ENCODE data around the gene DYRK2. TPM values are rescaled to one million over a fixed set of nuclear protein-coding genes. Genes with fewer than 3 reads are reported as not detected.

Gene DYRK2
- total RNA-seq, 1 experiment from 2014 or later = 23.1 TPM

DNA sequence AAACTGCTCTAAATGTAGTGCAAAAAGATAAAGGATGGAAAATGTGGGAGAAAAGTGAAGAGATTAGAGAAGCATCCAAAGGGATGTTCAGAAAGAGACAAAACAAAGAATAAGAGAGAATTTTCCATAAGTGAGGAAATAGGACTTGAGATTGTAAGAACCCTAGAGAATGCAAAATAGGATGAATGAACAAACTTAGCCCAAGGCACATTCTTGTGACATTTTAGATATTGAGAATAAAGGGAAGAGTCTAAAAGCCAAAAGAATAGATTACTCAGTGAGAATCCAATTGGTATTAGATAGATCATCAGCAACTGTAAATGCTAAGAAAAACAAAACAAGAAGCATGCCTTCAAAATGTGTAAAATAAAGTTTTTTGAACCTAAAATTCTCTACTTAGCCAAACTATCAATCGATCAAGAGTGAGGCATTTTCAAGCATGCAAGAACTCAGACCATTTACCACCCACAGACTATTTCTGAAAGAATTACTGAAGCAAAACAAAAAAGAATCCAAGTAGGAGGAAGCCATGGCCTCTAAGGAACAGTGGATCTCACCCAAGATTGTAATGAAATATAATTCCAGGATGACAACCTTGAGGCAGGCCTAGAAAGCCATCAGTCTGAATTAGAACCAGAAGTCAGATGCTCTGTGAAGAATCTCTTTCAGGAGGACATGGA is 33.5 kb downstream of the DYRK2 start:
- Histone ChIP-seq H3K9me3 (no peaks in the 10 kb centered on the region; the same call in none of the 2 replicates), H3K36me3 (no peaks in the 10 kb centered on the region), H3K27me3 (no peaks in the 10 kb centered on the region), H3K4me3 (no peak overlapping the region)
- DNase-seq = no peak

- no peaks in the 10 kb centered on the region for H3K27me3 ChIP-seq
- H3K9me3 ChIP-seq = peaks cover 9% of the 10 kb centered on the region
- DNase-seq = no peak
- H3K4me3 ChIP-seq = no peak overlapping the region
- no peaks in the 10 kb centered on the region for H3K36me3 ChIP-seq
Measured at GRCh38 chr12:67689385-67689784, 40.8 kb downstream of the DYRK2 start.

DNA sequence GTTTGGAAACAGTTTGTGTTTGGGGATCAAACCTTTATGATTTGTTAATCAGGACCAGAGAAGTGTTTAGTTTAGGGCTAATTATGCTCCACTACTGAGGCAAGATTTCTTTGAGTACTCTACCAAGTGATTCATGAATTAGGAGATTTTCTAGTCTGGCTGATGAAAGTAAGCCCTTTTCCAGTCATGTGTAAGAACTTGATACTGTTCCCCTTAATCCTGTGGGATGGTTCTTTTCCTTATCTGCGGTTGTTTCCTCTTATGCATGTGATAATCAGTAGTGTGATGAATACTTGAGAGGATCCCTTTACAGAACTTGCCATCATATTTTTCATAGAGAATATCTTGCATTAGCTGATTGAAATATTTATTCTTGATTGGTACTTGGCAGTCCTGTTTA is 42.1 kb downstream of the DYRK2 start:
- H3K4me3 ChIP-seq = no peak overlapping the region
- H3K36me3 ChIP-seq = no peaks in the 10 kb centered on the region
- H3K9me3 ChIP-seq = peaks cover 9% of the 10 kb centered on the region
- H3K27me3 ChIP-seq = no peaks in the 10 kb centered on the region
- DNase-seq = no peak

DNA sequence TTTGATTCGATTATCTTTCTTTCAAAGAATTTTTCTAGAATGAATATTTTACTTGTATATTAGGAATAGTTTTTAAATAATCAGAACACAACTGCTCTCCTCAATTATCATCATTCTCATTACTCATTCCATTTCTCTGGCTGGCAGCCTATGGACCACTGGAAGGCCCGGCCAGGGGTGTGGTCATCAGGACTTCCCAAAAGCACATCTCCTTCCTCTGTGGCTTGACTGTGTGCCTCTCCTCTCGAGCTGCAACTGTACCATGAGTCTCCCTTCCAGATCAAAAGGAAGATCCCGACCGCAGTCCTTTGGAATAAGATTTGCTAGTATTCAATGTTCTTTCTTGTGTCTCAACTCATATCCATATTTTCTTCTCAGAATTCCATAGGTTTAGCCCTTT is 42.7 kb downstream of the DYRK2 start:
- Histone ChIP-seq H3K9me3 (peaks cover 9% of the 10 kb centered on the region), H3K4me3 (no peak overlapping the region)

DNA sequence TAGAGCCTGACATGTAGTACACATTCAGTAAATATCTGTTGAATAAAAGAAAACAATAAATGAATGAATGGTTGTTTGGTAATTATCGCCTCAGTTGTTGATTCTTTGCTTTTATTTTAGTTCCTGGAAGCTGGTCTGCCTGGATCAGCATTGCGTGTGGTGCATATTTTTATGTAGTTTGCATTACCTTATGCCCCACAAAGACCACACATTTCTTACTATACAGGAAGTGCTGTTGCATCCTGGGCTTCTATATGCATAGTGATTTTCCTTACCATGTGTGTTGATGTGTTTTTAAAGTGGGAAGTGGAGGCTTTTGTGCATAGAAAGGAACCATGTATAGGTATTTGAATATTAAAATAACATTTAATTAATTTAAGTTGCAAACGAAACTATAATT is 43.6 kb downstream of the DYRK2 start:
- no peak for DNase-seq
- Histone ChIP-seq H3K9me3 (peaks cover 9% of the 10 kb centered on the region), H3K27me3 (no peaks in the 10 kb centered on the region)

More for the DNA sequence above, 42.7 kb downstream of the DYRK2 start:
- no peaks in the 10 kb centered on the region for H3K36me3 ChIP-seq
- H3K27me3 ChIP-seq = no peaks in the 10 kb centered on the region
- DNase-seq = no peak

DNA sequence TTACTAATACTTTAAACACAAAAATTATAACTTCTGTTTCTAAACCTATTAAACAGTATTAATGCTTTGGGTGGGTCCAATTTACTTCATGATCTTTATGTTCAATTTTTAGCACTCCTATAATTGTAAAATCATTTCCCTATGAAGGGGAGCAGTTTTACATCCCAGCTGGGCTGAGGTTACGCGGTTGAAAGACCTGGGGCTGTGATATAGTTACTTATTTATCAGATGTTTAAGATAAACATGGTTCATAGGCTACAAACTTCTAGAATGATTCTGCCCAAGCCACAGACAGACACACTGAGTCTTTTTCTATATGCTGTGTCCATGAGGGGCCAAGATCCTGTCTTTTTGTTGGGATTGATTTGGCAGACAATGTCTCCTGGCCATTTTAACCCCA is 44.4 kb downstream of the DYRK2 start:
- H3K9me3 ChIP-seq = peaks cover 2% of the 10 kb centered on the region
- no peaks in the 10 kb centered on the region for H3K36me3 ChIP-seq
- DNase-seq = no peak
- no peaks in the 10 kb centered on the region for H3K27me3 ChIP-seq
- H3K4me3 ChIP-seq = no peak overlapping the region

More for the DNA sequence above, 43.6 kb downstream of the DYRK2 start:
- H3K36me3 ChIP-seq = no peaks in the 10 kb centered on the region
- H3K4me3 ChIP-seq = no peak overlapping the region

DNA sequence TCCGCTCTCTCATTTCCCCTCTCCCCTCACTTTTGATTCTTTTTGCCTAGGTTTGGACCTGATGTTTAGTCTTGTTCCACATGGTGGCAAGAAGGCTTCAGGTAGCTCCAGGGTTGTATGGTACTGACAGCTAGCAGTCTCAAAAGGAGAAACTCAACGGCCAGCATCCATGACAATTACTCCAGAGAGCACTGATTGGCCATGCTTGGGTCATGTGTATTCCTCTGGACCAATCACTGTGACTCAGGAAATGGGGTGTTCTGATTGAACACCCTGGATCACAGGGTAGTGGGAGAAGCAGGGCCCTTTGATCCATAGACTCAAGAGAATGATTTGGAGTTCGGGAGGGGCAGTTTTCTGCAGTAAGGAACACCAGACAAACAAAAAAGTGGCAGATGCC is 45.3 kb downstream of the DYRK2 start:
- DNase-seq = no peak
- H3K9me3 ChIP-seq = no peaks in the 10 kb centered on the region
- no peaks in the 10 kb centered on the region for H3K27me3 ChIP-seq
- no peaks in the 10 kb centered on the region for H3K36me3 ChIP-seq
- no peak overlapping the region for H3K4me3 ChIP-seq

GRCh38 chr12:67694306-67694900 is 45.9 kb downstream of the DYRK2 start:
- Histone ChIP-seq H3K9me3 (no peaks in the 10 kb centered on the region), H3K4me3 (no peak overlapping the region), H3K27me3 (no peaks in the 10 kb centered on the region), H3K36me3 (no peaks in the 10 kb centered on the region)
- no peak for DNase-seq

DNA sequence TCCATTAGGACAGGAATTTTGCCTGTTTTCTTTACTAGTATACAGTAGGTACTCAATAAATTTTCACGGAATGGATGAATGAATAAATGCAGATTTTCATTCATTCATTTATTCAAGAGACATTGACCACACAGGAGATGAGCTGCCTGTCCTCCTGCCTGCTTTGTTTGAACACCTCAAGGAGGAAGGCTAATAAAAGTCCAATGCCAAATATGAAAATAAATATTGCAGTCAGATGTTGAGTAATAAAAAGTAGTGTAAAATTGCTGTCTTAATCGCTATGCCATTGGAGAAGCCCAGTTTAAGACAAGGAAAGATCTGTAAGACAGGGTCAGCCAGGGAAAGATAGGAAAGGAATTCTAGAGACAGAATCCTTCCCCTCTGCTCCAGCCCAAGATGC is 47.4 kb downstream of the DYRK2 start:
- H3K9me3 ChIP-seq = no peaks in the 10 kb centered on the region
- no peaks in the 10 kb centered on the region for H3K36me3 ChIP-seq
- no peak for DNase-seq
- no peak overlapping the region for H3K4me3 ChIP-seq
- H3K27me3 ChIP-seq = no peaks in the 10 kb centered on the region

DNA sequence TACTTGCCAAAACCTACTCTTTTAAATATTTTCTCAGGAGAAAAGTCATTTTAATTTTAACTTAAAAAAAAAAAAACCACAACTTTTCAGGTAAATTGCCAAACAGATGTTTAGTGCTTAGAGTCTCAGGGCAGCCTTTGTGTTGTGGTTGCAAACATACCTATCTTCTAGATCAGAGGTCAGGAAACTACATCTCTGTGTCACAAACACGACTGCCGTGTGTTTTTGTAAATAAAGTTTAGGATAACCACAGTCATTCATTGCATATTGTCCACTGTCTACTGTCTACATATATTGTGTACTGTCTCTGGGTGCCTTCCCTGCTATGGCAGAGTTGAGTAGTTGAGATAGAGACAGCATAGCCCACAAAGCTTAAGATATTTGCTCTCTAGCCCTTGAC is 48.9 kb downstream of the DYRK2 start:
- no peak for DNase-seq
- no peak overlapping the region for H3K4me3 ChIP-seq
- H3K9me3 ChIP-seq = no peaks in the 10 kb centered on the region
- no peaks in the 10 kb centered on the region for H3K36me3 ChIP-seq
- no peaks in the 10 kb centered on the region for H3K27me3 ChIP-seq

DNA sequence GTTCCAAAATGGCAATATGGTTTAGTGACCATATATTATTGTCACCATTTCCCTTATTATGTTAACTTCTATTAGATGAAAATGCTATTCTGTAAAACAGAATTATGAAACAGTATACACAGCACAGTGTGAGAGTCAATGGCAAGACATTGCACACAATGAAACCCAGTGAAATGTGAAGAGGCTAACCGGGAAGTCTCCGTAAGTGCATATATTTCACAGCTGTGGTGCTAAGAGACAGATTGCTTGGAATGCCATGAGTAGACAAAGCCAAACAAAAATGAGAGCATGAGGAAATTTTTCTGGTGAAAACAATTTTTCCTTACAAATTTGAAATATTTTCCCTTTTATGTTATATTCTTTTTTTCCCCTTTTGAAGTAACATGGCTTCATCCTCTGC is 49.4 kb downstream of the DYRK2 start:
- no peaks in the 10 kb centered on the region for H3K27me3 ChIP-seq
- H3K9me3 ChIP-seq = no peaks in the 10 kb centered on the region
- no peaks in the 10 kb centered on the region for H3K36me3 ChIP-seq
- H3K4me3 ChIP-seq = no peak overlapping the region
- DNase-seq = no peak

DNA sequence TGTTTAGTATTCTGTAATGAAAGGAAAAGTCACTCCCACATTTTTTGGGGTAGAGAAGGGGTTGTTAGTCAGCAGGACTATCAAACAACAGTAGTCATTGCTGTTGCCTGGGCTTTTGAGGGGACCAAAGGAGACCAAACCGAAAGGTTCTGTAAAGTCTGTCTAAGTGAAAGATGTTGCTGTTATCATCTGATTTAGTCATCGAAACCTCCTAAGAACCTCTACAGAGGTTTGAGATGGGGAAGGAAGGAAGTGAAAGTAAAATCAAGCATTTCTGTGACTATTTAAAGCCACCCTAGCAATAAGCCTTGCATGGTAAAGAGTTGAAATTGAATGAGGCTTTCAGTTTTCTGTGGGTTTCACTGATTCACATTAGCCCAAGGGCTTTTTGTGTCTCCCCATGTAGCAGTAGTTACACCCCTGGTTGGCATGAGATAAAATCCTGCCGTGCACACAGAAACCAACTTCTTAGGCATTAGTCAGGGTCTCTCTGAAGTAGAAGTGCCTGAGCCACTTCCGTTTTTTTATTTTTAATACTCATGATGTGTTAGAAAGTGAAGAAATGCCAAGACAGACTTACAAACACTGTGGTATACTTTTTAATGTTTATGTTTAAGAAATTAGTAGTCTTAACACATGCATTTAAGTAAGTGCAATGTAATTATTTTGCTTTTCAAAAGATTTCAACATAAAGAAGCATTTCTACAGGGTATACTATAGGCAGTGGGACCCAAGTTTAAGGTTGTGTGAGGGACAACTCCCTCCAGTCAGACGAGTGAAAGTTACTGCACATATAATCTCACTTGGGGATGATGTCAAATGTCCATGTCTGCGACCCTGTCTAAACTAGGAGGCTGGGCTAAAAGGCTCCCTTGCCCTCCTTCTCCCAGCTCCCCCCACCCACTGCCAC is 50.4 kb downstream of the DYRK2 start:
- Histone ChIP-seq H3K27me3 (no peaks in the 10 kb centered on the region), H3K36me3 (no peaks in the 10 kb centered on the region), H3K9me3 (no peaks in the 10 kb centered on the region), H3K4me3 (peak overlapping the region; percentile 39)
- peak; percentile 68 for DNase-seq

- peak; percentile 26 for DNase-seq
- Histone ChIP-seq H3K36me3 (no peaks in the 10 kb centered on the region), H3K4me3 (no peak overlapping the region), H3K9me3 (no peaks in the 10 kb centered on the region), H3K27me3 (no peaks in the 10 kb centered on the region)
Measured at GRCh38 chr12:67701121-67701520, 52.6 kb downstream of the DYRK2 start.

DNA sequence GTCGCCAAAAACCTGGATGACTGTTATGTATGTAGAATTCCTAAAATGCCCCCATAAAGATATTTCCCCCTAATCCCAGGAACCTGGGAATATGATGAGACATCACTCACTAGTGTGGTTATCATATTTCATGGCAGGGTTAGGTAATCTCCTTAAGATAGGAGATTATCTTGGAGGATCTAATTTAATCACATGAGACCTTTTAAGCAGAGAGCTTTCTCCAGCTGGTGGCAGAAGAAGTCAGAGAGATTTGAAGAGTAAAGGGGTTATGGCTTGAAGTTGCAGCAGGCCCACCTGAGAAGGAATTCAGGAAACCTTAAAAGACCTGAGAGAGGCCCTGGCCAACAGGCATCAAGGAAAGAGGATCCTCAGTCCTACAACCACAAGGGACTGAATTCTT is 53.6 kb downstream of the DYRK2 start:
- DNase-seq = no peak
- no peak overlapping the region for H3K4me3 ChIP-seq
- no peaks in the 10 kb centered on the region for H3K27me3 ChIP-seq
- H3K36me3 ChIP-seq = no peaks in the 10 kb centered on the region
- no peaks in the 10 kb centered on the region for H3K9me3 ChIP-seq

DNA sequence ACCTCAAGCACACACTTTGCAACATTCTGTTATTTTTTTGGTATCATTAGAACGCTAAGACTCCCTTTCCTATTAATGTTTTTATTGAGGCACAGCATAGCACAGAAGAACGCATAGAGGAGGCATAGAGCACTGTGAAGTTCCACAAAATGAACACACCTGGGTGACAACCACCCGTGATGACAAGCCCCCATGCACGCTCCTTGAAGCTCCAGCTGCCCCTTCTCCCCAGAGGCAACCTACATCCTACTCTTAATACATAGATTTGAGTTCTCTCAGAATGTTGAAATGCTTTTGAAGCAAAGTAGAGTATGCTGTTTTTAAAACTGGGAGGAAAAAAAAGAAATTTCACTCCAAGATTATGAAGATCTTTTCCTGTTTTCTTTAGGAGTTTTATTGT is 55.5 kb downstream of the DYRK2 start:
- no peaks in the 10 kb centered on the region for H3K27me3 ChIP-seq
- no peaks in the 10 kb centered on the region for H3K36me3 ChIP-seq
- peaks cover 3% of the 10 kb centered on the region; the same call in 1 of the 2 replicates for H3K9me3 ChIP-seq
- no peak overlapping the region for H3K4me3 ChIP-seq
- no peak for DNase-seq

DNA sequence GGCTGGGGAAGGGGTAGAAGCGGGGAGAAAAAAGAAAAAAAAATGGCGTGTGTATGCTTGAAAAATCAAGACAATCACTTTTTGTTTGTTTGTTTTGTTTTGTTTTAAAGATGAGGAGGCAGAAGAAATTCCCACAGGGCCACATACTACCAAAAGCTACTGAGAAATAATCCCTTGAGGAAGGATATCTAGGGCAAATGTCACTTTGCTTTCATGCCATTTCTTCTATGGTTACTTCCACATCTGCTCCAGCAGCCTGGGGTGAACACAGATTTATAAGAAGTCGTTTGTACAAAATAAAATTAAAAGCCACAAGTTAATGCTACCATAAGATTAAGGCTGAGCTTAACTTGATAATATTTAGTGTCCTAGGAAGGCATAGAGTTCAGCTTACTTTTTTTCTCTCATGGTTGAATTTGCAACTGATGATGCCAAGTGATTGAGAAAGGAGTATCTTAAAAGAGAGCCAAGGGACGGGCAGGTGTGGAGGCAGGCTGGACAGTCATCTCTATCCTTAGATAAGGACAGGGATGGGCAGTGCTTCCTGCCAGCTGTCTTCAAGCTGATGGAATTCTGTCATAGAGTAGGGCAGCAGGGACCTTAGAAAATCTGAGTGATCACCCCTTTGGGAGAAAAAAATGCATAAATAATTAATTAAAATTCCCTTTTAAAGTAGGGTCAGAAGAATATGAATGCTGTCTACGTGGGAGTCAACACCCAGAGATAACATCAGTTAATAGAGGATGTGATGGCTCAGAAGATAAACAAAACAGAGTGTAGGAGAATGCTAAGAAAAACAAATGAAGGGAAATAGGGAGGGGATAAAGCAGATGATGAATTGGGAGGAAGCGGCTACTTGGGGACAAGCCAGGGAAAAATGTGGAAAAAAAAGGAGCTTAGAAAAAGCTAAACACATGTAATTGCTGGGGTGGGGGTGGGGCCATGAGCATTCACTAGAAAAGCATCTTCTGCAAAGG is 57.1 kb downstream of the DYRK2 start:
- DNase-seq = peak; percentile 54
- Histone ChIP-seq H3K4me3 (no peak overlapping the region), H3K36me3 (no peaks in the 10 kb centered on the region), H3K27me3 (no peaks in the 10 kb centered on the region), H3K9me3 (peaks cover 3% of the 10 kb centered on the region; the same call in 1 of the 2 replicates)
